Astrocyte (in vitro differentiated cells and primary cell): ENCODE data around the gene KLHDC8A. TPM values are rescaled to one million over a fixed set of nuclear protein-coding genes. Genes with fewer than 3 reads are reported as not detected.

Source experiments
- DNase-seq: peaks from one replicate; pipeline ENCODE4 v3.0.0-alpha.2; 2010; ENCODE audit warnings: low read depth
- FAIRE-seq: peaks from 2 replicates; lab custom pipeline; 2011; peaks lifted over from hg19 to GRCh38; lab: Jason Lieb, UNC
- H2AFZ ChIP-seq: 2 replicates; pipeline ENCODE4 v1.6.0; 2012; ENCODE audit warnings: low read depth, low read length, inconsistent platforms
- H3K27ac ChIP-seq: 2 replicates; pipeline ENCODE4 v1.5.1; 2011; ENCODE audit warnings: low read depth, low read length, inconsistent platforms
- H3K27me3 ChIP-seq: 2 replicates; pipeline ENCODE4 v1.6.0; 2011; ENCODE audit warnings: low read length, inconsistent platforms; ENCODE audit not compliant: insufficient read depth
- H3K36me3 ChIP-seq: 2 replicates; pipeline ENCODE4 v1.5.1; 2011; ENCODE audit warnings: low read length, inconsistent platforms; ENCODE audit not compliant: insufficient read depth
- H3K4me1 ChIP-seq: 2 replicates; pipeline ENCODE4 v1.5.1; 2011; ENCODE audit warnings: low read length, inconsistent platforms; ENCODE audit not compliant: insufficient read depth
- H3K4me2 ChIP-seq: 2 replicates; pipeline ENCODE4 v1.6.0; 2012; ENCODE audit warnings: low read length, inconsistent platforms
- H3K4me3 ChIP-seq: 2 replicates; pipeline ENCODE4 v1.5.1; 2011; ENCODE audit warnings: low read depth, mild to moderate bottlenecking, low read length, inconsistent platforms; ENCODE audit not compliant: insufficient read depth
- H3K79me2 ChIP-seq: 2 replicates; pipeline ENCODE4 v1.6.0; 2012; ENCODE audit warnings: mild to moderate bottlenecking, low read length, inconsistent platforms; ENCODE audit not compliant: insufficient read depth
- H3K9ac ChIP-seq: 2 replicates; pipeline ENCODE4 v1.6.0; 2012; ENCODE audit warnings: mild to moderate bottlenecking, low read length, inconsistent platforms
- H3K9me3 ChIP-seq: 2 replicates; pipeline ENCODE4 v1.5.1; 2012; ENCODE audit warnings: low read depth, mild to moderate bottlenecking, low read length, inconsistent platforms; ENCODE audit not compliant: insufficient read depth
- H4K20me1 ChIP-seq: 2 replicates; pipeline ENCODE4 v1.6.0; 2012; ENCODE audit warnings: low read length, inconsistent platforms; ENCODE audit not compliant: insufficient read depth
- H3K27ac Mint-ChIP-seq: one replicate; pipeline ENCODE4 v1.8.0; 2021; ENCODE audit warnings: mild to moderate bottlenecking, mixed read lengths; ENCODE audit not compliant: unreplicated experiment
- H3K27me3 Mint-ChIP-seq: one replicate; pipeline ENCODE4 v1.8.0; 2021; ENCODE audit warnings: low read depth, mixed read lengths; ENCODE audit not compliant: unreplicated experiment
- H3K36me3 Mint-ChIP-seq: one replicate; pipeline ENCODE4 v1.8.0; 2021; ENCODE audit warnings: low read depth, mixed read lengths; ENCODE audit not compliant: unreplicated experiment
- H3K4me1 Mint-ChIP-seq: one replicate; pipeline ENCODE4 v1.8.0; 2021; ENCODE audit warnings: low read depth, mixed read lengths; ENCODE audit not compliant: unreplicated experiment
- H3K4me3 Mint-ChIP-seq: one replicate; pipeline ENCODE4 v1.8.0; 2021; ENCODE audit warnings: mild to moderate bottlenecking, moderate library complexity, mixed read lengths; ENCODE audit not compliant: unreplicated experiment
- H3K9me3 Mint-ChIP-seq: one replicate; pipeline ENCODE4 v1.8.0; 2021; ENCODE audit warnings: mild to moderate bottlenecking, mixed read lengths; ENCODE audit not compliant: unreplicated experiment
- EZH2 ChIP-seq: IDR thresholded peaks from 2 replicates; pipeline ENCODE4 v1.6.1; 2012; ENCODE audit warnings: mild to moderate bottlenecking, low read length, inconsistent platforms; ENCODE audit not compliant: insufficient read depth
- total RNA-seq: library from RNA; stranded (reverse); gene quantifications from 2 replicates; pipeline ENCODE4 v1.2.1, GENCODE V29; 2021
- TF ChIP-seq, protein P1 (sequence below): IDR thresholded peaks from 2 replicates; pipeline ENCODE4 v1.5.1; 2011; ENCODE audit warnings: low read depth, mild to moderate bottlenecking, inconsistent platforms, low read length, moderate library complexity; ENCODE audit not compliant: insufficient read depth

Gene KLHDC8A
- total RNA-seq, 1 donor from 2014 or later: 0.39 TPM

DNA sequence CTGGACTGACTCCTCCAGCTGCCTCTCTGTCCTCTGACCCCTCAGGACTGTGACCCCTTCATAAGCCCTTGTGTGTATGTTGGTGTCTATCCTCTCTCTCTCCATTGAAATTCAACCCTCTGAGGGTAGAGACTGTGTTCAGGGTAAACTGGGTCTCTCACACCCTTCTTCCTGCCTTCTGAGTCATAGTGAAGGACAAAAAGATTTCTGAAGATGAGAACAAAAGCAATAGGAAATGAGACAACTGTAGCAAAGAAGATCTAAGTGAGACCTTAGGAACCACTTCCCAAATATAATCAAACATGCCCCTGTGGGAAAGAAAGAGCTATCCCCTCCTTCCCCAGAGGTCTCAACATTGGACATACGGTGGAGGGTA lies 52.0 kb downstream of the KLHDC8A start:
- peaks cover 46% of the 10 kb centered on the region for H3K36me3 Mint-ChIP-seq

DNA sequence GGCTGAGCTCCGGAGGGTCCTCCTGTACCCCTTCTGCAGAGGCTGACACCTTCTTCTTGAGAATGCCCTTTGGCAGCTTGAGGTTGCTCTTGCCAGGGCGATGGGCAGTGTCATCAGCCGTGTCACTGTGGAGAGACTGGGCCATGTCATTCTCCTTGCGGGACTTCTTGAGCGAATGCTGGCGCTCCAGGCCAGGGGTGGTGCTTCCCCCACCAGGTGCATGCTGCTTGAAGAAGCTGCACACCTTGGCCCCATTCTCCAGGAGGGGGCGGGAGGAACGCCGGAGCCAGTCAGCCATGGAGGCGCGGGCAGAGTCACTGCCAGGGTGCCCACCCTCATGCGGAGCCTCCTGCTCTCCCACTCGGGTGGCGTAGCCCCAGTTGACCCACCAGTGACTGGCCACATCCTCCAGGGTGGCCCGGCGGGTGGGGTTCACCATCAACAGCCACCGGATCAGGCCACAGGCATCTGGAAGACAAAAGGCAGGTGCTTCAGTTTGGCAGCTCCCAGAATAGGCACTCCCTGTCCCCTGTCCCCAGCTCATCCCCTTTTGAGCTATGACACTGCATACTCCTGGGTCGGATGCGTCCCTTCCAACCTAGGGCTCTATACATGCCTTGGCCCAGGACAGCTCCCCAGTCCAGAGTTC lies 52.6 kb downstream of the KLHDC8A start:
- Histone ChIP-seq H3K9ac (no peak overlapping the region), H3K79me2 (peaks cover 28% of the 10 kb centered on the region), H3K9me3 (no peaks in the 10 kb centered on the region), H3K27me3 (no peaks in the 10 kb centered on the region), H3K4me2 (no peak overlapping the region), H3K4me3 (no peak overlapping the region), H4K20me1 (peaks cover 4% of the 10 kb centered on the region), H3K36me3 (peaks cover 35% of the 10 kb centered on the region), H2AFZ (no peak overlapping the region), H3K4me1 (peaks cover 39% of the 10 kb centered on the region), H3K27ac (no peak overlapping the region)
- no peak overlapping the region for H3K4me3 Mint-ChIP-seq
- H3K27me3 Mint-ChIP-seq: no peaks in the 10 kb centered on the region
- peaks cover 40% of the 10 kb centered on the region for H3K4me1 Mint-ChIP-seq
- peaks cover 2% of the 10 kb centered on the region for H3K9me3 Mint-ChIP-seq
- DNase-seq (no peak), FAIRE-seq (no peak)
- no peak overlapping the region for H3K27ac Mint-ChIP-seq
- TF ChIP-seq, protein P1, sequence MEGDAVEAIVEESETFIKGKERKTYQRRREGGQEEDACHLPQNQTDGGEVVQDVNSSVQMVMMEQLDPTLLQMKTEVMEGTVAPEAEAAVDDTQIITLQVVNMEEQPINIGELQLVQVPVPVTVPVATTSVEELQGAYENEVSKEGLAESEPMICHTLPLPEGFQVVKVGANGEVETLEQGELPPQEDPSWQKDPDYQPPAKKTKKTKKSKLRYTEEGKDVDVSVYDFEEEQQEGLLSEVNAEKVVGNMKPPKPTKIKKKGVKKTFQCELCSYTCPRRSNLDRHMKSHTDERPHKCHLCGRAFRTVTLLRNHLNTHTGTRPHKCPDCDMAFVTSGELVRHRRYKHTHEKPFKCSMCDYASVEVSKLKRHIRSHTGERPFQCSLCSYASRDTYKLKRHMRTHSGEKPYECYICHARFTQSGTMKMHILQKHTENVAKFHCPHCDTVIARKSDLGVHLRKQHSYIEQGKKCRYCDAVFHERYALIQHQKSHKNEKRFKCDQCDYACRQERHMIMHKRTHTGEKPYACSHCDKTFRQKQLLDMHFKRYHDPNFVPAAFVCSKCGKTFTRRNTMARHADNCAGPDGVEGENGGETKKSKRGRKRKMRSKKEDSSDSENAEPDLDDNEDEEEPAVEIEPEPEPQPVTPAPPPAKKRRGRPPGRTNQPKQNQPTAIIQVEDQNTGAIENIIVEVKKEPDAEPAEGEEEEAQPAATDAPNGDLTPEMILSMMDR: no peak
- no peak for TF ChIP-seq EZH2
- H3K36me3 Mint-ChIP-seq: peaks cover 44% of the 10 kb centered on the region

More for the DNA sequence above, 52.0 kb downstream of the KLHDC8A start:
- Histone ChIP-seq H3K27ac (no peak overlapping the region), H3K9me3 (no peaks in the 10 kb centered on the region), H3K79me2 (peaks cover 31% of the 10 kb centered on the region), H3K4me3 (no peak overlapping the region), H2AFZ (no peak overlapping the region), H3K4me1 (peaks cover 37% of the 10 kb centered on the region), H3K27me3 (no peaks in the 10 kb centered on the region), H3K36me3 (peaks cover 35% of the 10 kb centered on the region), H4K20me1 (peaks cover 4% of the 10 kb centered on the region), H3K9ac (no peak overlapping the region), H3K4me2 (no peak overlapping the region)
- DNase-seq (no peak), FAIRE-seq (no peak)
- H3K9me3 Mint-ChIP-seq: peaks cover 2% of the 10 kb centered on the region
- peak overlapping the region; percentile 92 for H3K27ac Mint-ChIP-seq
- no peaks in the 10 kb centered on the region for H3K27me3 Mint-ChIP-seq
- no peak for TF ChIP-seq EZH2
- TF ChIP-seq, protein P1: no peak
- no peak overlapping the region for H3K4me3 Mint-ChIP-seq
- H3K4me1 Mint-ChIP-seq: peaks cover 40% of the 10 kb centered on the region

DNA sequence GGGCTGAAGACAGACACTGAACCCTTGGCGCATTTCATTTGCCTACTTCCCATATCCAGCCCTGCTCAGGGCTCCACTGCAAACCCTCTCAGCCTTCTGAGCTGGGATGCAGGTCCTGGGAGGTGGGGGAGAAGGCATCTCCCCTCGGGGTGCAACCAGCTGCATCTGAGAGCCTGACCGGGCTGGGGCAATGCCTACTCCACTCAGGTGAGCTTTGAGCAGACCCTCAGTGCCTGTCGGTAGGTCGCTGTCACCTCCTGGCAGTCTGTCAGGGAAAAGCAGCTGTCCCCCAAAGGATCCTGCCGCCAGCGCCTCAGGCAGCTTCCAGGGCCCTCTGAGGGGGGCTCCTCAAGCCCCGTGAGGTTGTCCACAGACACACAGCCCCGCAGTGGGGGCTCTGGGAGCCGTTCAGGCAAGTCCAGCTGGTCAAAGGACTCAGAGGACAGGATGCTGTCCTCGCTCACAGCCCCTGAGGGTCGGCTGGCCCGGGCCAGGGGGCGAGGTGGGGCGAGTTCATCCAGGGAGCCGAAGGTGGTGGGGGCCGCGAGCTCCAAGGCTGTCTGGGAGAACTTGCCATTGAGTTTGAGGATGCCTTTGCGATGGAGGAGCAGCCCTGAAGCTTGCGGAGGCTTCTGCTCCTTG lies 53.4 kb downstream of the KLHDC8A start:
- no peaks in the 10 kb centered on the region for H3K27me3 Mint-ChIP-seq
- Histone ChIP-seq H3K9ac (no peak overlapping the region), H3K27ac (peak overlapping the region; percentile 39), H3K4me1 (peaks cover 45% of the 10 kb centered on the region), H3K79me2 (peaks cover 20% of the 10 kb centered on the region), H3K27me3 (no peaks in the 10 kb centered on the region), H3K36me3 (peaks cover 30% of the 10 kb centered on the region), H2AFZ (no peak overlapping the region), H3K4me3 (no peak overlapping the region), H3K9me3 (no peaks in the 10 kb centered on the region), H3K4me2 (no peak overlapping the region), H4K20me1 (no peaks in the 10 kb centered on the region)
- H3K9me3 Mint-ChIP-seq: peaks cover 2% of the 10 kb centered on the region
- H3K27ac Mint-ChIP-seq: no peak overlapping the region
- no peak overlapping the region for H3K4me3 Mint-ChIP-seq
- H3K36me3 Mint-ChIP-seq: peaks cover 38% of the 10 kb centered on the region
- TF ChIP-seq, protein P1: no peak
- no peak for TF ChIP-seq EZH2
- DNase-seq: no peak
- no peak for FAIRE-seq
- peaks cover 46% of the 10 kb centered on the region for H3K4me1 Mint-ChIP-seq
